ENCODE measurements around the gene FOXP2.

Gene FOXP2

GRCh38 chr7:114649689-114650088, 235.1 kb downstream of the FOXP2 start:
- TF ChIP-seq, protein P1, sequence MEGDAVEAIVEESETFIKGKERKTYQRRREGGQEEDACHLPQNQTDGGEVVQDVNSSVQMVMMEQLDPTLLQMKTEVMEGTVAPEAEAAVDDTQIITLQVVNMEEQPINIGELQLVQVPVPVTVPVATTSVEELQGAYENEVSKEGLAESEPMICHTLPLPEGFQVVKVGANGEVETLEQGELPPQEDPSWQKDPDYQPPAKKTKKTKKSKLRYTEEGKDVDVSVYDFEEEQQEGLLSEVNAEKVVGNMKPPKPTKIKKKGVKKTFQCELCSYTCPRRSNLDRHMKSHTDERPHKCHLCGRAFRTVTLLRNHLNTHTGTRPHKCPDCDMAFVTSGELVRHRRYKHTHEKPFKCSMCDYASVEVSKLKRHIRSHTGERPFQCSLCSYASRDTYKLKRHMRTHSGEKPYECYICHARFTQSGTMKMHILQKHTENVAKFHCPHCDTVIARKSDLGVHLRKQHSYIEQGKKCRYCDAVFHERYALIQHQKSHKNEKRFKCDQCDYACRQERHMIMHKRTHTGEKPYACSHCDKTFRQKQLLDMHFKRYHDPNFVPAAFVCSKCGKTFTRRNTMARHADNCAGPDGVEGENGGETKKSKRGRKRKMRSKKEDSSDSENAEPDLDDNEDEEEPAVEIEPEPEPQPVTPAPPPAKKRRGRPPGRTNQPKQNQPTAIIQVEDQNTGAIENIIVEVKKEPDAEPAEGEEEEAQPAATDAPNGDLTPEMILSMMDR (IDR thresholded peaks at IDR 0.05; ENCODE audit: insufficient read depth, low read length, missing control alignments) = no peak
- no peak for DNase-seq (ENCODE audit: low read depth, low spot score)
- CTCF ChIA-PET = no interaction called here
- POLR2A ChIA-PET = no interaction called here
- no peak overlapping the region for H3K4me3 ChIP-seq (ENCODE audit: low read depth, low read length)

GRCh38 chr7:114650491-114650890, 235.9 kb downstream of the FOXP2 start:
- H3K4me3 ChIP-seq (ENCODE audit: low read depth, low read length) = no peak overlapping the region
- ChIA-PET CTCF (no interaction called here), POLR2A (no interaction called here)
- no peak for DNase-seq (ENCODE audit: low read depth, low spot score)
- TF ChIP-seq, protein P1 (IDR thresholded peaks at IDR 0.05; ENCODE audit: insufficient read depth, low read length, missing control alignments) = no peak

DNA sequence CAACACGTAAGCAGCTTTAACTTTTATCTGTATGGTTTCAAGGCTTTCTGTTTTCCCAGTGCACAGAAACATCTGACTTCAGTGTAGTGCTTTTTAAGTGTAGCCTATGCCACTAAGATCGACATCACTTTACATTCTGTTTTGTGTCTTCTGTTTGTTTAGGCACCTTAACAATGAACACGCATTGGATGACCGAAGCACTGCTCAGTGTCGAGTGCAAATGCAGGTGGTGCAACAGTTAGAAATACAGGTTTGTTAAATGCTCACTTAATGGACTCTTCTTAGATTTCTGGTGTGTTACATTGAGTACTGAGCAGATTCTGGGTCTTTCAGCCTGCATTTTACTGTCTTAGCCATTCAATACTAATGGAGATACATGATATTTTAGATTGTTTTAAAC, 237.4 kb downstream of the FOXP2 start:
- ChIA-PET POLR2A (no interaction called here), CTCF (no interaction called here)

DNA sequence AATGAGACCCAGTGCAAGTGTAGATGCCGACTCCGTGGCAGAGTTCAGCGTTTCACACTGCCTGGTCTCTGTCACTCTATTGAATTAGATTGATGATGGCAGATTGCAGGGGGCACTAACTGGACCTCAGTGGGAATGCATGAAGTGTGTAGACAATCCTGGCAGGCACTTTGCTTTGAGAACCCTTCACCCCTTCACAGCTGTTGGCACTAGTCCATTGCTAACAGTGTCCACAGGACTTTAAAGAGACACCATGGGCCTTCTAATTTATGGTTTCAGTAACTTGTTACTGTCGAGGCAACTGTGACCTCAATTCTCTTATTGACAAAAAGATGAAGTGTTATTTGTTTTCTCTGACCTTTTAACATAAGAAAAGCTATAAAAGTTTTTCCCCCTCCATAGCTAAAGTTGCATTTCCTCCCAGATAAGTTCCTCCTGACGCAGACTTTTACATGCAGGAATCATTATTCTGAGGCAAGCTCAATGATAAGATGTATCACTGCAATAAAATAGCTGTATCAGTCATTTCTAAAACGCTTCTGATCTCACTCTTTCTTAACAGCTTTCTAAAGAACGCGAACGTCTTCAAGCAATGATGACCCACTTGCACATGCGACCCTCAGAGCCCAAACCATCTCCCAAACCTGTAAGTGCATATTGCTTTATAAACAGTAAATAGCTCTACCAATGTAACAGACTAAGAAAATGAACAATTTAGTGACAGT, 238.9 kb downstream of the FOXP2 start:
- ChIA-PET CTCF (no interaction called here), POLR2A (no interaction called here)
- TF ChIP-seq, protein P1 (IDR thresholded peaks at IDR 0.05; ENCODE audit: insufficient read depth, low read length, missing control alignments) = no peak
- no peak for DNase-seq (ENCODE audit: low read depth, low spot score)
- H3K4me3 ChIP-seq (ENCODE audit: low read depth, low read length) = no peak overlapping the region

More for the DNA sequence above, 237.4 kb downstream of the FOXP2 start:
- no peak for DNase-seq (ENCODE audit: low read depth, low spot score)
- no peak overlapping the region for H3K4me3 ChIP-seq (ENCODE audit: low read depth, low read length)
- TF ChIP-seq, protein P1 (IDR thresholded peaks at IDR 0.05; ENCODE audit: insufficient read depth, low read length, missing control alignments) = no peak

DNA sequence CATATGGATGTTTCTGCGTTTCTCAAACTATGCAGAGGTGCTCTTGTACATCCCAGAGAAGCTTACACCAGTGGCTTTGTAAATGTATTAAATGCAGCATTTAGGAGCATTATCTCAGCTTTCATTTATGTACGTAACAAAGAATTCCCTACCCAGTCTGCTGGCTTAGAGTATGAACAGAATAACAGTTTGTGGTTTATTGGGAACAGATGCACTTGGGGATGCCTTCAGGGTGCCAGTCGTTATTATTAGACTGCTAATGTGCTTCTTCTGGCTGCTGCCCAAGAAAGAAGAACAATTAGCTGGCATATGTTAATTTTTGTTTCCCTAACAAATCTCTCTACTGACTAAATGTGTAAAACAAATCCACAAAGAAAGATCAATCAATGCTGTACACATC, 241.9 kb downstream of the FOXP2 start:
- TF ChIP-seq, protein P1 (IDR thresholded peaks at IDR 0.05; ENCODE audit: insufficient read depth, low read length, missing control alignments) = no peak
- ChIA-PET POLR2A (no interaction called here), CTCF (no interaction called here)
- no peak overlapping the region for H3K4me3 ChIP-seq (ENCODE audit: low read depth, low read length)
- DNase-seq (ENCODE audit: low read depth, low spot score) = no peak

DNA sequence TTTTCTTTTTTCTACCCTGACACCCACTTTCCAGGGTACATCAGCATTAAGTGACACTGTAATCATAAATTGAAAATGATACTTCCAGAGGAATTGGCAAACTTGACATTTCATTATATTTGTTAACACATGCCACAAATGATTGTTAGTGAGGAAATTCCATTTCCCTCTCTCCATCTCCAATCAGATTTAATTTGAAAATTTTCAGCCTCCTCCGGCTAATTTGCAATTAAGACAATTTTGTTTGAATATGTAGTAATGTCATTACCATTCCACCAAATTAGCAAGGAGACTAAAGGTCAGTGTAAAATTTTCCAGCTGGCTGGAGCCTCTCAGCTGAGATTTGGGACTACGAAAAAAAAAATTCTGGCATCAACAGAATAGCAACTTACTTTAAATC, 242.7 kb downstream of the FOXP2 start:
- TF ChIP-seq, protein P1 (IDR thresholded peaks at IDR 0.05; ENCODE audit: insufficient read depth, low read length, missing control alignments) = no peak
- DNase-seq (ENCODE audit: low read depth, low spot score) = no peak
- no peak overlapping the region for H3K4me3 ChIP-seq (ENCODE audit: low read depth, low read length)
- ChIA-PET POLR2A (no interaction called here), CTCF (interaction anchor here (1.3 kb wide), 1 partner anchor 10 kb away, joined by 4 read pairs; no protein-coding TSS in a partner anchor)

Data from AG04449 (cell line).